HCT116 (cell line): ENCODE measurements around the gene GATB. TPM values are rescaled to one million over a fixed set of nuclear protein-coding genes. Genes with fewer than 3 reads are reported as not detected.

Experiments
- ATAC-seq: fragments of 200-7000 bp; cut with Tn5 transposase; 2 replicates; pipeline ENCODE4 v1.9.1; 2020; ENCODE audit warnings: mild to moderate bottlenecking, moderate library complexity
- BruUV-seq: library from RNA; stranded (reverse); fragments of 400-500 nt; replicated peaks from 2 replicates; lab custom pipeline; 2021; lab: Mats Ljungman, UMichigan
- CTCF ChIA-PET: fragments of 300-600 bp; sonication (Branson Sonifier 250); formaldehyde crosslinking; loops from one replicate; lab custom pipeline; 2021; ENCODE audit warnings: antibody characterized with exemption; lab: Charles Lee
- POLR2A ChIA-PET: fragments of 300-600, 350-600 bp; sonication (Branson Sonifier 250); formaldehyde crosslinking; loops from one replicate; lab custom pipeline; 2021; ENCODE audit warnings: antibody characterized with exemption; lab: Charles Lee
- RAD21 ChIA-PET, 2 experiments: fragments of 300-600 bp; sonication (Branson Sonifier 250); formaldehyde crosslinking; loops; one replicate each; lab custom pipeline; 2023; ENCODE audit warnings: low total read pairs in 2 of 2; ENCODE audit not compliant: uncharacterized antibody in 2 of 2, unreplicated experiment in 2 of 2, low non-redundant PET in 1 of 2; lab: Charles Lee
- DNase-seq: peaks from one replicate; pipeline ENCODE4 v3.0.0-alpha.2; 2010; ENCODE audit warnings: low read depth, low spot score
- H2AFZ ChIP-seq: fragments of 200-600 bp; shearing (Covaris generic), sonication (generic); 2 replicates; pipeline ENCODE4 v1.6.1; 2017; ENCODE audit warnings: low read depth, mixed run types, mixed read lengths, antibody characterized with exemption, low read length; ENCODE audit not compliant: poor library complexity, severe bottlenecking
- H3K27ac ChIP-seq: 2 replicates; pipeline ENCODE4 v1.5.1; 2012; ENCODE audit warnings: low read depth, low read length
- H3K27me3 ChIP-seq: fragments of 200-600 bp; sonication (generic); 2 replicates; pipeline ENCODE4 v1.6.1; 2016; ENCODE audit warnings: mixed run types, low read length, mixed read lengths; ENCODE audit not compliant: insufficient read depth
- H3K36me3 ChIP-seq, 2 experiments: fragments of 200-500 bp in 1 of 2; fragments of 200-600 bp in 1 of 2; sonication (Bioruptor generic) in 1 of 2; sonication (generic) in 1 of 2; 2 replicates each; pipeline versions ENCODE4 v1.5.1 to v1.6.1; 2014 to 2016; ENCODE audit warnings: low read length in 2 of 2, inconsistent platforms in 1 of 2, mixed read lengths in 1 of 2, mixed run types in 1 of 2; ENCODE audit not compliant: insufficient read depth in 2 of 2, control insufficient read depth in 1 of 2
- H3K4me1 ChIP-seq, 2 experiments: fragments of 200-600 bp in 1 of 2; sonication (generic) in 1 of 2; 2 replicates each; pipeline versions ENCODE4 v1.5.1 to v1.6.1; 2012 to 2017; ENCODE audit warnings: low read length in 2 of 2, inconsistent platforms in 1 of 2, mild to moderate bottlenecking in 1 of 2, mixed read lengths in 1 of 2, mixed run types in 1 of 2, moderate library complexity in 1 of 2; ENCODE audit not compliant: insufficient read depth in 2 of 2, control insufficient read depth in 1 of 2
- H3K4me2 ChIP-seq: fragments of 200-600 bp; sonication (generic); 2 replicates; pipeline ENCODE4 v1.6.1; 2017; ENCODE audit warnings: mixed run types, low read length, mixed read lengths
- H3K4me3 ChIP-seq, 2 experiments: fragments of 200-600 bp in 1 of 2; sonication (generic) in 1 of 2; replicated peaks in 1 of 2; 2 replicates each; pipeline ENCODE4 v1.5.1; 2011 to 2016; ENCODE audit warnings: low read length in 2 of 2, control low read depth in 1 of 2, low read depth in 1 of 2, mild to moderate bottlenecking in 1 of 2, mixed read lengths in 1 of 2, mixed run types in 1 of 2
- H3K79me2 ChIP-seq: fragments of 200-600 bp; sonication (generic); 2 replicates; pipeline ENCODE4 v1.6.1; 2017; ENCODE audit warnings: mild to moderate bottlenecking, mixed run types, low read length, moderate library complexity, mixed read lengths; ENCODE audit not compliant: insufficient read depth
- H3K9ac ChIP-seq: fragments of 200-600 bp; sonication (generic); 2 replicates; pipeline ENCODE4 v1.6.1; 2016; ENCODE audit warnings: low read length, mixed read lengths
- H3K9me2 ChIP-seq: fragments of 200-600 bp; sonication (generic), shearing (Covaris generic); 2 replicates; pipeline ENCODE4 v1.6.1; 2017; ENCODE audit warnings: mixed run types, mild to moderate bottlenecking, moderate library complexity; ENCODE audit not compliant: insufficient read depth
- H3K9me3 ChIP-seq, 2 experiments: fragments of 200-500 bp in 1 of 2; fragments of 200-600 bp in 1 of 2; sonication (Bioruptor generic) in 1 of 2; sonication (generic) in 1 of 2; 2 replicates each; pipeline ENCODE4 v1.6.1; 2014 to 2017; ENCODE audit warnings: low read length in 2 of 2, mixed read lengths in 2 of 2, inconsistent platforms in 1 of 2, low read depth in 1 of 2, mild to moderate bottlenecking in 1 of 2, mixed run types in 1 of 2, moderate library complexity in 1 of 2; ENCODE audit not compliant: control insufficient read depth in 1 of 2, insufficient read depth in 1 of 2
- H4K20me1 ChIP-seq: fragments of 200-600 bp; sonication (generic), shearing (Covaris generic); 2 replicates; pipeline ENCODE4 v1.6.1; 2017; ENCODE audit warnings: mixed run types, mild to moderate bottlenecking, moderate library complexity; ENCODE audit not compliant: insufficient read depth
- CBX3 ChIP-seq: IDR thresholded peaks from 2 replicates; pipeline ENCODE4 v1.6.1; 2012; ENCODE audit warnings: low read depth
- CEBPB ChIP-seq: IDR thresholded peaks from 2 replicates; pipeline ENCODE4 v1.6.1; 2012; ENCODE audit warnings: low read depth
- EGR1 ChIP-seq: IDR thresholded peaks from 2 replicates; pipeline ENCODE4 v1.6.1; 2012; ENCODE audit warnings: low read depth
- EZH2 ChIP-seq: fragments of 200-600 bp; sonication (generic); IDR thresholded peaks from 2 replicates; pipeline ENCODE4 v1.6.1; 2017; ENCODE audit warnings: antibody characterized with exemption, mixed run types
- RAD21 ChIP-seq: IDR thresholded peaks from 2 replicates; pipeline ENCODE4 v1.6.1; 2012; ENCODE audit warnings: low read depth, mild to moderate bottlenecking
- SP1 ChIP-seq: IDR thresholded peaks from 2 replicates; pipeline ENCODE4 v1.6.1; 2012; ENCODE audit warnings: low read depth
- ZBTB33 ChIP-seq: IDR thresholded peaks from 2 replicates; pipeline ENCODE4 v1.6.1; 2011; ENCODE audit warnings: mild to moderate bottlenecking, low read length, moderate library complexity; ENCODE audit not compliant: insufficient replicate concordance; ENCODE audit errors: extremely low read depth
- intact Hi-C: fragments of 100-400 bp; cut with micrococcal nuclease; formaldehyde crosslinking; loops from 2 replicates; pipeline ENCODE4 v1.10.0; 2022
- total RNA-seq: library from RNA; stranded (reverse); gene quantifications from one replicate; pipeline ENCODE4 v1.2.1, GENCODE V29; 2021; ENCODE audit not compliant: unreplicated experiment
- TF ChIP-seq, protein P1 (sequence below): IDR thresholded peaks from 2 replicates; pipeline ENCODE4 v1.6.1; 2012

GATB gene
- total RNA-seq, 1 experiment from 2014 or later = 29.3 TPM

- Histone ChIP-seq H3K9ac (no peak overlapping the region), H3K9me3 (no peaks in the 10 kb centered on the region), H4K20me1 (no peaks in the 10 kb centered on the region), H3K27me3 (no peaks in the 10 kb centered on the region; the same call in 1 of the 2 replicates), H3K4me3 (no peak overlapping the region), H3K4me1 (peaks cover 0 to 2% of the 10 kb centered on the region in 2 experiments; a peak in 1 of 4 replicates), H3K4me2 (no peak overlapping the region), H3K36me3 (no peaks in the 10 kb centered on the region), H3K9me2 (no peaks in the 10 kb centered on the region), H3K79me2 (no peaks in the 10 kb centered on the region), H2AFZ (no peak overlapping the region), H3K27ac (no peak overlapping the region)
- ChIA-PET CTCF (no interaction called here), POLR2A (no interaction called here), RAD21 (no interaction called here)
- no TSS peak for BruUV-seq
- intact Hi-C loops = no loop called here
- no peak for ATAC-seq
- TF ChIP-seq ZBTB33 (no peak), EGR1 (no peak), SP1 (no peak), CEBPB (no peak), RAD21 (no peak), EZH2 (no peak)
- no peak for DNase-seq
Observed at GRCh38 chr4:151797853-151798252, 37.0 kb upstream of the GATB start.

DNA sequence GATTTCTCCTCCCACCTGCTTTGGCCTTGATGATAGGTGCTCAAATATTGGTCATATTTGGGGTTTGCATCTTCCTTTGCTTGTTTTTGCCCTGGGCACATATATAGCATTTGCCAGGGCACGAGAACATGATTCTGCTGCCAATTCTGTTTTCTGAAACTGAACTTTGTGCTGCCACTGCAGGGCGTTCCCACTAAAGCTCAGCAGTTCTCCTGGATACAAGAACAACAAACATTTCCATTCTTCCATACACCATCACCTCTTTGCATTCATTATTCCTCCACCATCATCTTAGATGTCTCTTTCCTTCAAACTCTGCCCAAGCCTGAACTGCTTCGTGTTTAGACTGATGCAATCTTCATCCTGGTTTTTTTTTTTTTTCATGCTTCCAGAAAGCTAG is 36.3 kb upstream of the GATB start:
- Histone ChIP-seq H3K4me3 (no peak overlapping the region), H3K9me2 (no peaks in the 10 kb centered on the region), H4K20me1 (no peaks in the 10 kb centered on the region), H2AFZ (no peak overlapping the region), H3K9me3 (no peaks in the 10 kb centered on the region), H3K9ac (no peak overlapping the region), H3K4me2 (no peak overlapping the region), H3K79me2 (no peaks in the 10 kb centered on the region), H3K4me1 (peaks cover 0 to 2% of the 10 kb centered on the region in 2 experiments; a peak in 1 of 4 replicates), H3K27me3 (no peaks in the 10 kb centered on the region; the same call in 1 of the 2 replicates), H3K36me3 (no peaks in the 10 kb centered on the region), H3K27ac (no peak overlapping the region)
- ChIA-PET CTCF (no interaction called here), RAD21 (no interaction called here), POLR2A (no interaction called here)
- TF ChIP-seq CBX3 = no peak
- TF ChIP-seq, protein P1, sequence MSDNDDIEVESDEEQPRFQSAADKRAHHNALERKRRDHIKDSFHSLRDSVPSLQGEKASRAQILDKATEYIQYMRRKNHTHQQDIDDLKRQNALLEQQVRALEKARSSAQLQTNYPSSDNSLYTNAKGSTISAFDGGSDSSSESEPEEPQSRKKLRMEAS = no peak
- BruUV-seq = no TSS peak
- DNase-seq = no peak
- intact Hi-C loops = no loop called here
- ATAC-seq = no peak
